Renal cortex interstitium (tissue), 11 donors: ENCODE data around the gene ZBTB21. TPM values are rescaled to one million over a fixed set of nuclear protein-coding genes. Genes with fewer than 3 reads are reported as not detected.

Experiments used
- DNase-seq, 11 donors: peaks; one replicate each; pipeline ENCODE4 v3.0.0-alpha.2; 2013; ENCODE audit warnings: low read depth in 9 of 11, low spot score in 4 of 11; ENCODE audit errors: extremely low read depth in 1 of 11
- polyA plus RNA-seq, 3 donors: library from polyadenylated mRNA; unstranded; fragments of 120-200 nt; gene quantifications; one replicate each; pipeline ENCODE4 v1.2.1, GENCODE V29; 2013; ENCODE audit not compliant: insufficient read length in 3 of 3

Gene ZBTB21
- polyA plus RNA-seq, 3 donors, result 9.4 to 14.1 (median 10.8) TPM

GRCh38 chr21:41979751-41980369 is 30.3 kb downstream of the ZBTB21 start:
- DNase-seq, result no peak

- no peak for DNase-seq
Observed at GRCh38 chr21:41979335-41979734, 30.8 kb downstream of the ZBTB21 start.

GRCh38 chr21:41977034-41977950 is 32.9 kb downstream of the ZBTB21 start:
- no peak for DNase-seq

- no peak for DNase-seq
Observed at GRCh38 chr21:41976611-41977010, 33.5 kb downstream of the ZBTB21 start.

- no peak for DNase-seq
Observed at GRCh38 chr21:41975391-41976272, 34.5 kb downstream of the ZBTB21 start.

- DNase-seq, result no peak
Observed at GRCh38 chr21:41974752-41975053, 35.5 kb downstream of the ZBTB21 start.

GRCh38 chr21:41973861-41974751 is 36.1 kb downstream of the ZBTB21 start:
- no peak for DNase-seq

- no peak for DNase-seq
Observed at GRCh38 chr21:41973427-41973831, 36.7 kb downstream of the ZBTB21 start.

- no peak for DNase-seq
Observed at GRCh38 chr21:41972511-41973205, 37.5 kb downstream of the ZBTB21 start.

- DNase-seq, result no peak
Observed at GRCh38 chr21:41971891-41972290, 38.3 kb downstream of the ZBTB21 start.

GRCh38 chr21:41970751-41971653 is 39.2 kb downstream of the ZBTB21 start:
- DNase-seq, result no peak

- DNase-seq, result no peak
Observed at GRCh38 chr21:41970106-41970391, 40.1 kb downstream of the ZBTB21 start.

- no peak for DNase-seq
Observed at GRCh38 chr21:41967708-41968107, 42.5 kb downstream of the ZBTB21 start.

- no peak for DNase-seq
Observed at GRCh38 chr21:41966872-41967621, 43.1 kb downstream of the ZBTB21 start.

GRCh38 chr21:41966041-41966833 is 43.9 kb downstream of the ZBTB21 start:
- no peak for DNase-seq

GRCh38 chr21:41965461-41966013 is 44.6 kb downstream of the ZBTB21 start:
- no peak for DNase-seq
